HT1080 (cell line): Measurements from ENCODE around the gene WRAP73. TPM values are rescaled to one million over a fixed set of nuclear protein-coding genes. Genes with fewer than 3 reads are reported as not detected.
"Not testable (repeated sequence)": the region's sequence is repeated elsewhere in the genome, so short reads cannot be mapped to it uniquely, and the experiment has no call there.

Source experiments
- DNase-seq: peaks from one replicate; pipeline ENCODE4 v3.0.0-alpha.2; 2015; ENCODE audit warnings: low read depth
- total RNA-seq: library from RNA; depleted of rRNA; stranded (reverse); fragments of >200 nt; shearing (Covaris generic); gene quantifications from 2 replicates; pipeline ENCODE4 v1.2.3, GENCODE V29; 2014

The WRAP73 gene
- total RNA-seq, 1 experiment from 2014 or later = 64.5 TPM

- DNase-seq = no peak
Measured at GRCh38 chr1:3599286-3599811, 50.6 kb downstream of the WRAP73 start.

GRCh38 chr1:3598522-3599285, 51.2 kb downstream of the WRAP73 start:
- DNase-seq = no peak

GRCh38 chr1:3598051-3598491, 51.8 kb downstream of the WRAP73 start:
- no peak for DNase-seq

- DNase-seq = no peak
Measured at GRCh38 chr1:3597599-3597964, 52.3 kb downstream of the WRAP73 start.

- DNase-seq = no peak
Measured at GRCh38 chr1:3596663-3597598, 53.0 kb downstream of the WRAP73 start.

GRCh38 chr1:3595949-3596348, 54.0 kb downstream of the WRAP73 start:
- no peak for DNase-seq

- DNase-seq = no peak
Measured at GRCh38 chr1:3594706-3595377, 55.1 kb downstream of the WRAP73 start.

GRCh38 chr1:3593745-3594144, 56.2 kb downstream of the WRAP73 start:
- DNase-seq = no peak

- no peak for DNase-seq
Measured at GRCh38 chr1:3593334-3593733, 56.6 kb downstream of the WRAP73 start.

GRCh38 chr1:3590951-3591865, 58.7 kb downstream of the WRAP73 start:
- DNase-seq = no peak

GRCh38 chr1:3590139-3590763, 59.7 kb downstream of the WRAP73 start:
- no peak for DNase-seq

- no peak for DNase-seq
Measured at GRCh38 chr1:3588395-3588794, 61.5 kb downstream of the WRAP73 start.

- DNase-seq = no peak
Measured at GRCh38 chr1:3586986-3587759, 62.7 kb downstream of the WRAP73 start.

GRCh38 chr1:3585940-3586568, 63.8 kb downstream of the WRAP73 start:
- no peak for DNase-seq

GRCh38 chr1:3585353-3585868, 64.5 kb downstream of the WRAP73 start:
- DNase-seq = not testable (repeated sequence)

- DNase-seq = no peak
Measured at GRCh38 chr1:3584915-3585314, 65.0 kb downstream of the WRAP73 start.

- DNase-seq = not testable (repeated sequence)
Measured at GRCh38 chr1:3583751-3584150, 66.2 kb downstream of the WRAP73 start.

- no peak for DNase-seq
Measured at GRCh38 chr1:3581296-3582036, 68.4 kb downstream of the WRAP73 start.
